ENCODE results near the gene CAMSAP1.

The CAMSAP1 gene

DNA sequence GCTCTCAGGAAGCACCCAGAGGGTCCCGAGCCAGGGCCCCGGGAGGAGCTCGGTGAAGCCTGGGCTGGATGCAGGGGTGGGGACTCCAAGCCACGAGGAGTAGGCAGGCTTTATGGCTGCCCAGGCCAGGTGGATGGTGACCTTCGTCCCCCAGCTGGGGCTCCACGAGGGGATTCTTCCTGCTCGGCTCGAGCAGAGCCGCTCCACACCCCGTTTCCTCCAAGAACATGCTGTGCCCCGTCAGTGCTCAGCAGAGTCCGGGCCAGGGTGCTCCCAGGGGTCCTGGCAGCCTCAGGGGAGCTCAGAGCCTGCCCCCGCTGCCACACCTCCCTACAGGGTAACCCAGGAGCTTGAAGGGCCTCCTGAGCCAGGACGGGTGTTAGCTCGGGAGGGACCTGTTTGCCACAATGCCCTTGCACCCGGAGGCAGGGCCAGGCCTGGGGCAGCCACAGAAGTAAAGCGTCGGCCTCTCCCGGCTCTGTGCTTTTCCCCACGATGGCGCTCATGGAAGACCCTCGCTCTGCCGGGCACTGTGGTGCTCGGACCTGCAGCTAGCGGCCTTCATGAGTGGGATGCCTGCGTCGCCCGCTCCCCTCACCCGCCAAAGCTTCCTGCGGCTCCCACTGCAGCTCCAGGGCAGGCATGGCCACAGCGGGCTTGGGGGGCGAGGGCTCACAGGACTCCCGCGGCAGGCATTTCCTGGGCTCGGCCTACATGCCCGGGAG lies 118.6 kb downstream of the CAMSAP1 start:
- DNase-seq, result no peak

DNA sequence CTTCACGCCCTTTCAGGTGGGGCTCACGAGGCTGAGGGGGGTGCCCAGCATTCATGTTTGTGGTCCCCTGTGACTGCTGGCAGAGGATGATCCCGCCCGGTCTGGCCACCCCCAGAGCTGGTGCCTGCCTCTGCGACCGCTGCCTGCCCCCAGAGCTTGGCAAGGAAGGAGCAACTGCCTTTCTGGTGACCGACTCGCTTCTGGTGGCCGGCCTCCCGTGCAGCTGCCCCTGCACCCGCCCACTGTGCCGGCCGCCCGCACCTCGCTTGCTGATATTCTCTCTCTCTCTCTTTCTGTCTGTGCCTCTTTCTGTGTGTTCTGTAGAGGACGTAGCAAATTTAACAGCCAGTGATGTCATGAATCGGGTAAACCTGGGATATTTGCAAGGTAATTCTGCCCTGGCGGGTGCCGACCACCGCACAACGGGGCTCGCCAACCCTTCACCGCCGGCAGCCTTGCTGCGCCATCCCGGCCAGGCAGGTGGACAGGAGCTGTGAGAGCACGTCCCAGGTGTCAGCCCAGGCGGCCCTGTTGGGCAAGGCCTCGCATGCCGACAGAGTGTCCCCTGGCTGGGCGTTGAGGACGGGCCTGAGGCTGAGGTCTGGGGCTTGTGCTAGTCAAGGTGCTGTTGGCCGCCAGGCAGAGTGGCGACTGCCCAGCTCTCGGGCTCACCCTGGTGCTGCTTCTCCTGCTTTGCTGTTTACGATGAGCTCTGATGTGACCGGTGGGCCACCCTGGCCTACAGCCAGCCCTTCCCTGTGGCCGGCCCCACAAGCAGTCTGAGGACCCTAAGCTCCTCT lies 119.4 kb downstream of the CAMSAP1 start:
- DNase-seq, result no peak

DNA sequence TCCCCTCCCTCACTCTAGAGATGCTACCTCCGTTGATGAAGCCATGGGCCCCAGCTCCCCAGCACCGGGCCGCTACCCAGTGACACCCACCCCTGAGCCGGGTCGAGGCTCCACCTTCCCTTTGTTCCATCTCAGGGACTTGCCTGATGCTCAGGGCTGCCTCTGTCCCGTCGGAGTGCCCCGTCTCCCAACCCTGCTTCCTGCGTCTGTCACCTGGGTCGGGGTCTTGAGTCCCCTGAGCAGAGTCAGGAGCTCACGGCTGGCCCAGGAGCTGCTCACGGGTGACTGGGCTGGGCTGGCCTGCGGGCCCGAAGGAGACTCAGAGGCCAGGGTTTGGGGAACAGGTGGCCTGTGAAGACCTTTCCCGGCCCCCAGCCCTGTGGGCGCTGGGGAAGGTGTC lies 120.0 kb downstream of the CAMSAP1 start:
- DNase-seq, result no peak

- DNase-seq, result no peak
Observed at GRCh38 chr9:135786146-135786690, 121.1 kb downstream of the CAMSAP1 start.

GRCh38 chr9:135785013-135785575 lies 122.3 kb downstream of the CAMSAP1 start:
- no peak for DNase-seq

- DNase-seq, result no peak
Observed at GRCh38 chr9:135783540-135784245, 123.7 kb downstream of the CAMSAP1 start.

DNA sequence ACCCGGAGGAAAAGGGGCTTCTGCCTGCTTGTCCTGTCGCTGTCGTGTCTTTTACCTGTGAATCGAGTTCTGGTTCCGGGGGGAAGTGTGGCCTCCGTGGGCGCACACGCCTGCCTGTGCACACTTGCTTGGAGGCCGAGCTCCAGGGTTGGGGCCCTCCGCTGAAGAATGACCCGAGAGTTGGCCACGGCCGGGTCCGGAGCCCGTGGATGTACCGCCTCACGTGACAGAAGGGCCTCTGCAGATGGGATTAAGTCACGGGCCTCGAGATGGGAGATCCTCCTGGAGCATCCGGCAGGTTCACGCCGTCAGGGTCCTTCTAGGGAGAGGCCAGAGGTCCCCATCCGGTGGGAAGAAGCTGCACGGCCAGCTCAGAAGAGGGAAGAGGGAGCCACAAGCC lies 124.4 kb downstream of the CAMSAP1 start:
- DNase-seq, result no peak

DNA sequence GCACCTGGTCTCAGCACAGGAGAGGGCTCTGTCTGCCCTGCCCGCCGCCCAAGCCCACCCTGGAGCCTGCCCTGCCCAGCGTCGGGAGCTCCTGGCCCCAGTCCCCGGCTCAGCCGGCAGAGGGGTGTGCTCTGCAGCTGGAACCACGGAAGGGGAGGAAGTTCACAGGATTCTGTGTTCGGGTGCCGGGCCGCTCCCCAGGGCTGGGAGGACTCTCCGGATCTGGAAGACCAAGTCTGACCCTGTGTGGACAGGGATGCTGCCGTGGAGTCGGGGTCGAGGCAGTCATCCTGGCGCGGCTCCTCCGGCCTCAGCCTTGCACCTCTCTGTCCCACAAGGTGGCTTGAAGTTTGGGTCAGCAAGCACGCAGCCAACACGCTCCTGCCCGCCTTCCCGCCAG lies 126.7 kb downstream of the CAMSAP1 start:
- no peak for DNase-seq

GRCh38 chr9:135780086-135780485 lies 127.3 kb downstream of the CAMSAP1 start:
- no peak for DNase-seq

DNA sequence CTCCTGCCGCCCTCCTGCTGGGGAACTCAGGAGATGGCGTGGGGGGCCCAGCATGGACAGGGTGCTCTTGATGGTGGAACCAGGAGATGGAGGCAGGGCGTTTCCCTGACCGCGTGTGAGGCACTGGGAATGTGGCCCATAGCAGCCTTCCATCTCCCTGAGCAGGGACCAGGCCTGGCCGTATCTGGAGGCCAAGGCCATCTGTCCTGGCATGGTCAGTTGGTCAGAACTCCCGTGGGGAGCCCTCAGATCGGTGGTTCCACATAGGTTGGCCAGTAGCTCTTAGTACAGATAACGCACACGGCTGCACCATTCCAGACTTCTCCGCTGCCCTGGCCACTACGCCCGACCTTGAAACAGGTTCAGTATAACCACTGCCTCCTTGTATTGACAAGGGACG lies 127.8 kb downstream of the CAMSAP1 start:
- DNase-seq, result no peak

DNA sequence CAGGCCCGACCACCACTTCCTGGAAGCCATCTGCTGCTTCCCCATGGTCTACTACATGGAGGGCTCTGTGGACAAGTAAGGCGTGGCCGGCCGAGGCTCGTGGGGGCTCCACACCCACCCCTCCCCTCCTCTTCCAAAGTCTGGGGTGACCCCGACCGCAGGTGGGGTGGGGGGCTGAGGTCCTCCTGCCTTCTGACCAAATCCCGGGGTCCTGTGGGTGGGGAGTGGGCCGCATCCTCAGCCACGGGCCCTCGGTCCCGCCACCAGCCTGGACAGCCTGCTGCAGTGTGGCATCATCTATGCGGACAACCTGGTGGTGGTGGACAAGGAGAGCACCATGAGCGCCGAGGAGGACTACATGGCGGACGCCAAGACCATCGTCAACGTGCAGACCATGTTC lies 128.9 kb downstream of the CAMSAP1 start:
- DNase-seq, result no peak

DNA sequence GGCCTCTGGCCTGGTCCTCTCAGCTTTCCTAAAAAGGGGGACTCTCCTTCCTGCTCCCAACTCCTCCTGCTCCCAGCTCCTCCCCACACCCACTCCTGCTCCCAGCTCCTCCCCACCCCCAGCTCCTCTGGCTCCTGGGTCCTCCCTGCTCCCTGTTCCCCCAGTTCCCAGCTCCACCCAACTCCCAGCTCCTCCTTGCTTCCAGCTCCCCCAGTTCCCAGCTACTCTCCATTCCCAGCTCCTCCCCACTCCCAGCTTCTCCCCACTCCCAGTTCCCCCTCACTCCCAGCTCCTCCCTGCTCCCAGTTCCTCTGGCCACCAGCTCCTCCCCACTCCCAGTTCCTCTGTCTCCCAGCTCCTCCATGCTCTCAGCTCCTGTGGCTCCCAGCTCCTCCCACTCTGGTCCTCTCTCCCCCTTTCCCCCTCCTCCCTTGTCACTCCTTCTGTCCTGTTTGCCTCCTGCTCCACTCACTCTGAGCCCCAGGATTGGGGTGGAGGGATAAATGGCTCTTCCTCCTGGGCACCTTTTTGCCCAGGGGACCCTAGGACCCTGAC lies 129.6 kb downstream of the CAMSAP1 start:
- DNase-seq, result no peak

DNA sequence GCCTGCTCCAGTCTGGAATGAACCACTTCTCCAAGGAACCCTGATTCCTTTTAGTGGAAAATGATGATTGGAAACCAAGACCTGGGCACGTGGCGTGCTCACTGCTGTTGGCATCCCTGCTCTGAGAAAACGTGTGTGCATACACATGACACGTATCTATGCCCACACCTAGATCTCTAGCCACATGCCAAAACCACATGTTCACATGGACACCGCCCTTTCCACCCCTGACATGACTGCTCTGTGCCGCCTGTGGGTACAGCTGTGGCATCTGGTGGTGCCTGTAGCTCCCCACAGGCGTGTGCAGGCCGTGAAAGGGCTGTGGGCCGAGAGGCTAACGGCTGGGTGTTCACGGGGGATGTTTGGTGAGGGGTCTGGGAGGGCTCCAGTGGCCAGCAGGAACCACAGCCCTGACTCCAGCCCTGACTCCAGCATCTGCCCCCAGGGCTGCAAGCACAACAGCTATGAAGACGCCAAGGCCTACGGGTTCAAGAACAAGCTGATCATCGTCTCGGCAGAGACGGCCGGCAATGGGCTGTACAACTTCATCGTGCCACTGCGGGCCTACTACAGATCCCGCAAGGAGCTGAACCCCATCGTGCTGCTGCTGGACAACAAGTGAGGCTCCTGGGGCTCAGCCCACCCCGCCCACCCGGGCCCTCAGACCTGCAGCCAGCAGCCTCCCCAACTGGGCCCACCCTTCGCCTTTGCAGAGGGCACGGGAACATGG lies 130.3 kb downstream of the CAMSAP1 start:
- no peak for DNase-seq

GRCh38 chr9:135775911-135776310 lies 131.4 kb downstream of the CAMSAP1 start:
- no peak for DNase-seq

- no peak for DNase-seq
Observed at GRCh38 chr9:135774794-135775525, 132.4 kb downstream of the CAMSAP1 start.

GRCh38 chr9:135774239-135774747 lies 133.1 kb downstream of the CAMSAP1 start:
- no peak for DNase-seq

- no peak for DNase-seq
Observed at GRCh38 chr9:135773530-135774238, 133.7 kb downstream of the CAMSAP1 start.

DNA sequence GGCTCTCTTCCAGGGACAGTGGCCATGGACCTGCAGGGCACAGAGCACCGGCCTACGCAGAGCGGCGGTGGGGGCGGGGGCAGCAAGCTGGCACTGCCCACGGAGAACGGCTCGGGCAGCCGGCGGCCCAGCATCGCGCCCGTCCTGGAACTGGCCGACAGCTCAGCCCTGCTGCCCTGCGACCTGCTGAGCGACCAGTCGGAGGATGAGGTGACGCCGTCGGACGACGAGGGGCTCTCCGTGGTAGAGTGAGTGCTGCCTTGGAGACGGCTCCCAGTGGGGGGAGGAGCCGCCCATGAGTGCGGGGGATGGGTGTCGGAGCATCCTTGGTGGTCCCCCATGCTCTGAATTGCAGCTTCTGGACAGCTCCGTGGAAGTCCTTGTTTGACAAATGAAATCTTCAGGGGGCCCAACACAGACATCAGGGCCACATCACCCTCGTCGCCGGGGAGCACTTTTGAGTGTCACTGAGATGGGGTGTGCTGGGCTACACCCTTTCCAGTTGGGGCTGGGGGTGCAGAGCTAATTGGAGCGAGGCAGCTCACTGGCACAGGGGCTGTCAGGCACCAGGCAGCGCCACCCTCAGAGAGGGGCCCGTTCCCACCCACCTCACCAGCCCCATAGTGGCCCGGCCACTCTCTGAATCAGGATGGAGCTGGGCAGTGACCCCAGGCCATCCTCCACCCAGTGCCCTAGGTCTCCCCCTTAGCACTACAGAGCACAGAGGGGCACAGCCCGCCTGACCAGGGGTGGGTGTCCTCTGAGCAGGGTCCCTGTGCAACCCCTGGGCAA lies 134.4 kb downstream of the CAMSAP1 start:
- no peak for DNase-seq

GRCh38 chr9:135772056-135772646 lies 135.2 kb downstream of the CAMSAP1 start:
- no peak for DNase-seq

Data from activated naive CD4-positive, alpha-beta T cell treated with Interleukin-2 at 50 U/mL for 16 hours (primary cell).